GM12892 (cell line): ENCODE measurements around the gene MAS1L.
"Not testable (repeated sequence)": the region's sequence is repeated elsewhere in the genome, so short reads cannot be mapped to it uniquely, and the experiment has no call there.

Experiments
- DNase-seq: peaks from one replicate; pipeline ENCODE4 v3.0.0; 2011; ENCODE audit not compliant: insufficient read length
- FAIRE-seq: peaks from 2 replicates; lab custom pipeline; 2011; peaks lifted over from hg19 to GRCh38; lab: Jason Lieb, UNC
- POLR2A ChIP-seq: IDR thresholded peaks from 2 replicates; pipeline ENCODE4 v1.6.1; 2011; ENCODE audit warnings: low read depth, low read length, control low read depth
- POLR2AphosphoS5 ChIP-seq: IDR thresholded peaks from 2 replicates; pipeline ENCODE4 v1.6.1; 2011; ENCODE audit warnings: low read depth, low read length, control low read depth
- TAF1 ChIP-seq: IDR thresholded peaks from 2 replicates; pipeline ENCODE4 v1.6.1; 2011; ENCODE audit warnings: low read depth, mild to moderate bottlenecking, control low read depth, low read length, borderline replicate concordance

Gene MAS1L

GRCh38 chr6:29466241-29466640 is 21.5 kb downstream of the MAS1L start:
- FAIRE-seq, result no peak
- DNase-seq, result no peak
- TF ChIP-seq POLR2AphosphoS5, result no peak

GRCh38 chr6:29465801-29466200 is 22.0 kb downstream of the MAS1L start:
- DNase-seq (no peak), FAIRE-seq (peak; percentile 48)
- no peak for TF ChIP-seq TAF1
- no peak for TF ChIP-seq POLR2AphosphoS5
- TF ChIP-seq POLR2A, result no peak

- FAIRE-seq (no peak), DNase-seq (no peak)
- TF ChIP-seq POLR2A (no peak), TAF1 (no peak)
These were observed 22.5 kb downstream of the MAS1L start for GRCh38 chr6:29465279-29465678.

- TF ChIP-seq POLR2A (no peak), POLR2AphosphoS5 (no peak), TAF1 (no peak)
- no peak for DNase-seq
- no peak for FAIRE-seq
These were observed 25.7 kb downstream of the MAS1L start for GRCh38 chr6:29462022-29462421.

- no peak for DNase-seq
- TF ChIP-seq TAF1 (no peak), POLR2AphosphoS5 (no peak), POLR2A (no peak)
- FAIRE-seq, result peak; percentile 5
These were observed 26.5 kb downstream of the MAS1L start for GRCh38 chr6:29461021-29461814.

- no peak for FAIRE-seq
- TF ChIP-seq POLR2A (no peak), POLR2AphosphoS5 (no peak), TAF1 (no peak)
- DNase-seq, result no peak
These were observed 30.8 kb downstream of the MAS1L start, which contains the start of the genes OR11A1 and OR2H1 for GRCh38 chr6:29456971-29457370. Gene OR11A1 (minus strand): TSS chr6:29457071. CDS start chr6:29427641, 29,430 bp downstream. Gene OR2H1 (plus strand): TSS chr6:29457155. CDS start chr6:29461770, 4,615 bp downstream.

GRCh38 chr6:29451471-29452193 is 36.1 kb downstream of the MAS1L start:
- DNase-seq, result no peak
- no peak for FAIRE-seq
- TF ChIP-seq POLR2A (no peak), POLR2AphosphoS5 (no peak), TAF1 (no peak)

- TF ChIP-seq POLR2AphosphoS5 (no peak), POLR2A (no peak), TAF1 (no peak)
- DNase-seq, result no peak
- no peak for FAIRE-seq
These were observed 40.1 kb downstream of the MAS1L start for GRCh38 chr6:29447670-29448069.

GRCh38 chr6:29444031-29444430 is 43.7 kb downstream of the MAS1L start:
- not testable (repeated sequence) for DNase-seq, FAIRE-seq

GRCh38 chr6:29442719-29443118 is 45.0 kb downstream of the MAS1L start:
- no peak for TF ChIP-seq POLR2A
- TF ChIP-seq POLR2AphosphoS5, result no peak
- TF ChIP-seq TAF1, result no peak
- FAIRE-seq (no peak), DNase-seq (no peak)

- TF ChIP-seq TAF1, result no peak
- TF ChIP-seq POLR2AphosphoS5, result no peak
- no peak for TF ChIP-seq POLR2A
- no peak for FAIRE-seq
- DNase-seq, result no peak
These were observed 48.8 kb downstream of the MAS1L start, which contains the start of gene OR10C1 for GRCh38 chr6:29439006-29439405. Gene OR10C1 (plus strand): TSS chr6:29439306. CDS start chr6:29440016, 710 bp downstream.

GRCh38 chr6:29436730-29437129 is 51.0 kb downstream of the MAS1L start:
- DNase-seq, FAIRE-seq: not testable (repeated sequence)
